Measurements from ENCODE around the gene CRB1.
"Not testable (repeated sequence)": the region's sequence is repeated elsewhere in the genome, so short reads cannot be mapped to it uniquely, and the experiment has no call there.

CRB1 gene

DNA sequence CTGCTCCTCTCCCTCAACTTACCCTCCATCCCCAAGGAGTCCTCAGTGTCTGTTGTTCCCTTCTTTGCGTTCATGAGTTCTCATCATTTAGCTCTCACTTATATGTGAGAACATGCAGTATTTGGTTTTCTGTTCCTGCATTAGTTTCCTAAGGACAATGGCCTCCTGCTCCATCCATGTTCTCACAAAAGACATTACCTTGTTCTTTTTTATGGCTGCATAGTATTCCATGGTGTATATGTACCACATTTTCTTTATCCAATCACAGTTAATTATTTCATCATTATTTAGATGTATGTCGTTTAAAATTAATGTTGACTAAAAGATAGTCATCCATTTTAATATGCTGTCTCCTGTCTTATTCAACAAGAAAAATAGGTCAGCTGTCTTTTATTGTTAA, 134.1 kb downstream of the CRB1 start:
- no peak for DNase-seq

DNA sequence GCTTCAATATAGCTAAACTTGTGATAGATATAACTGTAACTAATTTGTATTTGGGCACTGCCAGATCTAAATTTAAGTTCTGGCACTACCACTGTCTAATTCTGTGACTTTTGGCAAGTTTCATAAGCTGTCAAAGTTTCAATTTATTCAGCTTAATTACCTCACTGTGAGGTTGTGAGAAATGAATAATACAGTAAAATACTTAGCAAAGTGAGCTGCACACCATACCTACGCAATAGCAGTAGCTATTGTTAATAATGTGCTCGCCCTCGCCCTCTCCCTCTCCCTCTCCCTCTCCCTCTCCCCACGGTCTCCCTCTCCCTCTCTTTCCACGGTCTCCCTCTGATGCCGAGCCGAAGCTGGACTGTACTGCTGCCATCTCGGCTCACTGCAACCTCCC, 136.7 kb downstream of the CRB1 start:
- not testable (repeated sequence) for DNase-seq

DNA sequence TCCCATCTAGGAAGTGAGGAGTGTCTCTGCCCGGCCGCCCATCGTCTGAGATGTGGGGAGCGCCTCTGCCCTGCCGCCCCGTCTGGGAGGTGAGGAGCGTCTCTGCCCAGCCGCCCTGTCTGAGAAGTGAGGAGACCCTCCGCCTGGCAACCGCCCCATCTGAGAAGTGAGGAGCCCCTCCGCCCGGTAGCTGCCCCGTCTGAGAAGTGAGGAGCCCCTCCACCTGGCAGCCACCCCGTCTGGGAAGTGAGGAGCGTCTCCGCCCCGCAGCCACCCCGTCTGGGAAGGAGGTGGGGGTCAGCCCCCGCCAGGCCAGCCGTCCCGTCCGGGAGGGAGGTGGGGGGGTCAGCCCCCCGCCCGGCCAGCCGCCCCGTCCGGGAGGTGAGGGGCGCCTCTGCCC, 137.6 kb downstream of the CRB1 start:
- DNase-seq, result not testable (repeated sequence)

DNA sequence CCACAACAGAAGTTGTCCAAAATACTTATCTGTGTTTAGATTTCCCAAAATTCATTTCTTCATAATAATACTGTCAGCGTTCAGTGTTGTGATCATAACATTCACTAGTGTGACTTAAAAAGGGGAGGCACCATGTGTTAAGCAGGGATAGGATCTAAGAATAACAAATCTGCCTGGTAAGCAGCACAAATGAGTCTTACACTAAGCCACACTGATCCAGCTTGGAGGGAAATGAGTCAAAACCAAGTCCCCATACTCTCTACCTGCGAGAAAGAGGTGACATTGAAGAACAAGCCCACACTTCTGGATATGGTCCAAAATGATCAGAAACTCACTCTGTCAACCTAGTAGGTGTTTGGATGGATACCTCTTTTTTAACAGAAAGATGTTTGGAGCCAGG, 145.5 kb downstream of the CRB1 start:
- no peak for DNase-seq

DNA sequence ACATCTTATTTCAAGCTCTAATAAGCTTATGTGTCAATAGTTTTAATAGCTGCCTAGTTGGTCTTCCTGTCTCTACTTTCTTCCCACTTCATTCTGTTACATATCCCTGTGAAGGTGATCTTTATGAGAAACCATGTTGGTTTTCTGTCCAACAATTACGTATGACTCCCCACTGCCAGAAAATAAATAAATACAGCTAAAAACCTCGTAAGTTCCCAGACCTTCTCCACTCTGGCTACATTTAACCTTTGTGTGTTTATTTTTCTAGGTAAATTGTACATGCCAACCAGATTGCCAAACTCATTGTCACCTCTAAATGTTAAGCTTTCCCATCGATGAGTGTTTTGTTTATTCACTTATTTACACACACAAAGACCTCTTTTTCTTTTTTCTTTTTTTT, 147.2 kb downstream of the CRB1 start:
- no peak for DNase-seq

DNA sequence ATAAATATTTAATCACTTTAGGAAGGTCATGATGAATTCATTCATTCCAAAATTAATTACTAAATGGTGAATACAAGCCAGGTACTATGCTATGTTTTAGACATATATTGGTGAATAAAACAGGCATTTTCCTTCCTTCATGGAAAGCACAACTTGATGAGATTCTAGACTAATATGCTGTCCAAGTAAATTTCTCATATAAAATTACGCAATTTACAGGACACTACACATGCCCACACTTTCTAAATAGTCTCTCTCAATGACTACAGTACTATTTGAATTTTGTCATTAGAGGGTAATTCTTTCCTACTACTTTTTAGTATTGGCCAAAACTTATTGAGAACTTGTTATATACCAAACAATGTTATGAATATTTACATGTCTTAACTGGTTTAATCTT, 150.6 kb downstream of the CRB1 start:
- DNase-seq, result no peak

DNA sequence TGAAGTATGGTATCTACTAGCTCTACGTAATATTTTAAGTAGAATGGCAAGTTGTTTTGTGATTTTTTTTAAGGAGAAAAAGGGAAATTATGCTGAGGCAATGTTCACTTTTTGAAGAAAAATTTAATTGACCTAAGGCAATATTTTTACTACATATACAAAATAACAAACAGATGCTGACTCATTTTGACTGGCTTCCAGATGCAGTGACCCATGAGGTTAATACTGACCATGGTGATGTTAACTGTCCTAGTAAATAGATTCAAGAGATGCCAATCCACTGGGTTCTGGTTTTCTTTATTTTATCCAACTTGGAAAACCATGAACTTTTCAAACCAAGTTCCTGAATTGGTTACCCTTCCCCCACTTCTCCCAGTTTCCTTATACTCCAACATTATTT, 154.9 kb downstream of the CRB1 start:
- DNase-seq, result no peak

DNA sequence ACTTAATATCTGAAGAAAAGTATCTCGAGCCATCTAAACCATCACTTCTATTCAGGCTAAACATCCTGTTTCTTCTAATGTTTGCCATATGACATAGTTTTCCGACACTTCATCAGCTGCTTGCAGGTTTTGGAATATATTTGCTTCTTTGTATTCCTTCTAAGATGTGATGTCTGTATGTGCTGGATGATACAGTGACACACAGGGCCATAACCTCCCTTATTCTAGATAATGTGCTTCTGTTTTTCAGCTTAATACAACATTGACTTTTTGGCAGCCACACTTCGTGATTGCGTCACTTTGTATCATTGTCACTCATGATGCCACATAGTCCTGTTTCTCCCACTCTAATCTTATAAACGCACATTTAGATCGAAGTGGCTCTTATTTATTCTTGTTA, 156.3 kb downstream of the CRB1 start:
- no peak for DNase-seq

DNA sequence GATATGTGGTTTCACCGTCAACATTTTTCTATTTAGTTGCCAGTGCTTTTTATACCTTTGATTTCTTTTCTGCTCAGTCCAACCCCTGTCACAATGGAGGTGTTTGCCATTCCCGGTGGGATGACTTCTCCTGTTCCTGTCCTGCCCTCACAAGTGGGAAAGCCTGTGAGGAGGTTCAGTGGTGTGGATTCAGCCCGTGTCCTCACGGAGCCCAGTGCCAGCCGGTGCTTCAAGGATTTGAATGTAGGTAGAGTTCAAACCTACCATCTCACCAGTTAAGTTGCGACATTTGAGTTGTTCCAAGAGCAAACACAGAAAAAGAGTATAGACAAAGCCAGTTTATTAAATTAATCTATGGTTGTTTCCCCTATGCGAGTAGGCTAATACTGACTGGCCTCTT, 161.3 kb downstream of the CRB1 start:
- DNase-seq, result no peak

DNA sequence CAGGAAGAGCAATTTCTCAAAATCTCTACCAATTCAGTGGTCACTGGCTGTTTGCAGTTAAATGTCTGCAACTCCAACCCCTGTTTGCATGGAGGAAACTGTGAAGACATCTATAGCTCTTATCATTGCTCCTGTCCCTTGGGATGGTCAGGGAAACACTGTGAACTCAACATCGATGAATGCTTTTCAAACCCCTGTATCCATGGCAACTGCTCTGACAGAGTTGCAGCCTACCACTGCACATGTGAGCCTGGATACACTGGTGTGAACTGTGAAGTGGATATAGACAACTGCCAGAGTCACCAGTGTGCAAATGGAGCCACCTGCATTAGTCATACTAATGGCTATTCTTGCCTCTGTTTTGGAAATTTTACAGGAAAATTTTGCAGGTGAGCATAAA, 167.2 kb downstream of the CRB1 start:
- no peak for DNase-seq

DNA sequence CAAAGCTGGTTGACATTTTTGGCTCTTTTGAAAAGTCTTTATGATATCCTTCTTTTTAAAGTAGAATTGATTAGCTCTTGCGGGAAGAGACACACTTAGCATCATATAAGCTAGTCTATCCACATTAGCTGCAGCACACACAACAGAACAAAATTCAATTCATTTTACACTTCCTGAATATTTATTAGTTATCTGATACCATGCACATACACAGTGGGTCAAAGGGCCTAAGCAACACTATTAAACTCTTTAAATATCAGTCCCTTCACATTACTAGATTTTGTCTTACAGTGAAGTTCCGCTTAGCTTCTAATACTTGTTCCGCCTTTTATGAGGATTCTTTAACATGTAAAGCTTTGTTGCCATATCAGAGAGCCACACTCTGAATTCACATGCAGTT, 169.5 kb downstream of the CRB1 start:
- no peak for DNase-seq

DNA sequence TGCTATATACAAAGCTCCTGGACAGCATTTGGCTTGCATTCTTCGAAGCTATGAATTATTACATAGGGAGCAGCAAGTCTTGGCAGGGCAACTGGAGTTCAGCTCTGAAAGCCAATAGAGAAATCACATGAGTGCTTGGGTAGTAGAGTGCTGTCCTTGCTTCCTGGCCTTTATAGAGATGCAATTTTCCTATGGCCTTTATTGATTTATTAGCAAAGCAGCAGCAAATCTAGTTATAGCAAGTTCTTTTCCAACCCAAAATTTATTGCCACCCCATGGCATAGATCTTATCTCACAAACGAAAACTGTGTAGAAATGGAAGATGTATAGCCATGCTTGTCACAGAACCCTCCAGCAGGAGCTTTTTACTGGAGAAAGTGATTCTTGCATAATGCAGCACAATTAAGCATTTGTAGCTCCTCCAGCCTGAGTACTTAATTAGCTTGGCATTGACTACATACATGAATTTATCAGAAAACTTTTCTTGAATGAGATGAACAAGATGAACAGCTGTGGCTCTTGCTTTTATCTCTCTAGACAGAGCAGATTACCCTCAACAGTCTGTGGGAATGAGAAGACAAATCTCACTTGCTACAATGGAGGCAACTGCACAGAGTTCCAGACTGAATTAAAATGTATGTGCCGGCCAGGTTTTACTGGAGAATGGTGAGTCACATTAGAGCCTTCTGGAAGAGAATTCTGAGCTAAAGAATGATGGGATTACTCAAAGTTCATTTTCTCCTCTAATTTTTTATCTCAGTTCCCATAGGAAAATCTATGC, 170.1 kb downstream of the CRB1 start:
- no peak for DNase-seq

DNA sequence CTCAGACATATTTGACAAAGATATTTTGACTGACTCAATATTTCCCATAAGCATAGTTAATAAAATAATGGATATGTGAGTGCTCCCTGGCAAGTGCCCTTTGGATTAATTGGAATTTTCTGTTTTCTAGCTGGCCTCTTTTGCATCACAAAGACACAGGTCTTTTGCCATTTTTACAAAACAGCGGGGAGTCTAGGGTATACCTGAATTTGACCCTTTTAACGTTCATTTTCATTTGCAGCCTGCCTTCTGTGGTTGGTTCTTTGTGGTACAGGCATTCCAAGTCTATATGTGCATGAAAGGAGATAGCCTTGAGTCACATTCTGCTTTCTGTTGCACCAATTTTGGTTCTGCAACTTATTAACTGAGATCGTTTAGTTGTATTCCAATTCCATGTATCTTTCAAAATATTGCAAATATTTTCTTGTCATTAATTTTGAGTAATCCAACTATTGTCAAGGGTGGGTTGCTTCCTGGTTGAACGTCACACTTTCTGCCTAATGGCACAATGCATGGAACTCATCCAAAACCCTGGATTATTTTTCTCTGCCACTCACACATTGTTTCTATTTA, 171.7 kb downstream of the CRB1 start:
- DNase-seq, result no peak

DNA sequence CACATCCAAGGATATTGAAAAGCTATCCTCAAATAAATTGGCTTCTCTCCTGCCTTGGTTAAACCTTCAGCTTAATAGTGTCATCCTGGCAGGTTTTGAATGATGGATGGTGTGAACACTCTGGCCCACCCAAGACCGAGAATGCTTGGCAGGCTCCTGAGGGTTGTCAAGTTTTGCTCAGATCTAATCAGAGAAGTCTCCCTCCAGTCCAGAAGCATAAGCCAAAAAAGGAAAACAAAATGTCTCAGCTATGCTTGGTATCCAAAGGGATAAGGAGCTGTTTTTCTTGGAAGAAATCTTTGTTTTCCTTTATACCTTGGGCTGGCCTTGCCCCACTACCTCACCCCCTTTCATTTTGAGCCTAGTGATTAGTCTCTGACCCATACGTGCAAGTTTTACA, 172.7 kb downstream of the CRB1 start:
- no peak for DNase-seq

DNA sequence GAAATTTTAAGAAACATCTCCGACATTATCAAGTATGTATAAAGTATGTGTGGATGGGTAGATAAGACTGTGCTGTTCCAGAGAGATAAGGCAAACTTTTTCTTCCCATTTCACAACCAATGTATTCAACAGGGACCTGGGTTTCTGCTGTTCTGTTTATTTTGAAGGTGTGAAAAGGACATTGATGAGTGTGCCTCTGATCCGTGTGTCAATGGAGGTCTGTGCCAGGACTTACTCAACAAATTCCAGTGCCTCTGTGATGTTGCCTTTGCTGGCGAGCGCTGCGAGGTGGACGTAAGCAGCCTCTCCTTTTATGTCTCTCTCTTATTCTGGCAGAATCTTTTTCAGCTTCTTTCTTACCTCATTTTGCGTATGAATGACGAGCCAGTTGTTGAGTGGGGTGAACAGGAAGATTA, 174.0 kb downstream of the CRB1 start:
- DNase-seq, result no peak

DNA sequence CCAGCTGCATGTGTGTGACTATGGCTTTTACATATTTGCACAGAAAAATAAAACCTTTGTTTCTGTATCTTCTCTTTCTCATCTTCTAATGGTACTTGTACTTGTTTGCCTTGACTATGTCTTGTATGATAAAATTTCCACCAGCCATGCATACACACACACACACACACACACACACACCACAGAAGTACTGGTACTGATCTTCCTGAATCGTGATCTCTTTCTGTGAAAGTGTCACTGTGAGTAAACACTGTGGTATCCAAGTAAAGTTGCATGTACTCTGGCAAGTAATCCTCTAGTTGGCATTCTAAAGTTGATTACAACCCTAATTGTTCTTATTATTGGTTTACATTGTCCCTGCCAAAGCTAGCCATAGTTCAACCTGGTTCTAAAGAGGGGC, 176.7 kb downstream of the CRB1 start:
- DNase-seq, result no peak

DNA sequence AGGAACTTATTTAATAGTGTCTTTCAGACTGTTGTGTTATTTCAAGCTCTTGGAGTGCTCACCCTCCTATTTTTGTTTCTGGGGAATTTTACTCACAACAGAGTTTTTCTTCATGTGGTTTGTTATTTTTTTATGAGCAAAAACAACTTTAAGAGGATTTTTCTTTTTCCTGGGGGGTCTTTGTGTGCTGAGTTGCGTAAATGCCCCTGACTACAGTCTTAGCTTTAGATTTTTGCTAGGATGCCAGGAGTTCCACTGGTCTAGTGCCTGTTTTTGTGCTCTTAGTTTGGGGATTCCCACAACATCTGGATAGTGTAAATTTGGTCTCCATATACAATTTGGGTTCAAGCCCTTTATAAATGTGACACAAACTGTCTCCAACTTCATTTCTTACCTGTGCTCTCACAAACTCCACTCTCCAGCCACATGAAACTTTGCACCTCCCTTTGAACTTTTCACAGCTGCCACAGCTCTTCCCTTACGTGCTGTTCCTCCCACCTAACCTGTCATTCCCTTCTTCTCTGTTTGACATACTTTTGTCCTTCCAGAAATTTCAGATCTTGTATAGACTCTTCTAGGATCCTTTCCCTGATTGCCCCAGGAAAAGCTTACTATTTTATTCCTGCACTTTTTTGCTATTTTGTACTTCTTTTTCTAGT, 180.2 kb downstream of the CRB1 start:
- DNase-seq, result no peak

DNA sequence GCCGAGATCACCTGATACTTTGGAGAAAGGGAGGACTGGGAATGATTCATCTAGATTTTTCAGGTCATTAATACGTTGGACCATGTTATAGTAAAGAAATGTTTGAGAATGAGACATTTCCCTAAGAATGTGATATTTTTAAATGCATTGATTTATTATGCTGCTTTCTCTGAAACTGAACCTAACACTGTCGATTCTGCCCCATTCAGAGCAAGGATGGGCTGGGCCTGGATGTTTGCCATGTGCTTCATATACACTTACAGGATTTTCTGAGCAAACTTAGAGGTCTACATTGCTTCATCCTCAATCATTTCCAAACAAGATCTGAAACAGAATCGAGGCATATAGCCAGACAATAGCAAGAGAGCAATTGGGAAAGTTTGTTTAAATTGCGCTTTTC, 183.3 kb downstream of the CRB1 start:
- no peak for DNase-seq

DNA sequence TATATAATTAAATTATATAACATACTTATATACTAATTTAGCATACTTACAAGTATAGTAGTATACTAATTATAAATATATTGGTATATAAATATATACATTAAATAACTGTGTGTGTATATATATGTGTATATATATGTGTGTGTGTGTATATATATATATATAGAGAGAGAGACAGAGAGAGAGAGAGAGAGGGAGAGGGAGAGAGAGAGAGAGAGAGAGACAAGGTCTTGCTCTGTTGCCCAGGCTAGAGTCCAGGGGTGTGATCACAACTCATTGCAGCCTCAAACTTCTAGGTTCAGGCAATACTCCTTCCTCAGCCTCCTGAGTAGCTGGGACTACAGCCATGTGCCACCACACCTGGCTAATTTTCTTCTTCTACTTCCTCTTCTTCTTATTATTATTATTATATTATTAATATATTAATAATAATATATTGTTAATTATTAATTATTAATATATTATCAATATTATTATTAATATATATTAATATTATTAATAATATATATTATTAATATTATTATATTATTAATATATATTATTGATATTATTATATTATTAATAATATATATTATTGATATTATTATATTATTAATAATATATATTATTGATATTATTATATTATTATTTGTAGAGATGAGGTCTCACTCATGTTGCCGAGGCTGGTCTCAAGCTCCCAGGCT, 185.5 kb downstream of the CRB1 start:
- DNase-seq, result no peak

DNA sequence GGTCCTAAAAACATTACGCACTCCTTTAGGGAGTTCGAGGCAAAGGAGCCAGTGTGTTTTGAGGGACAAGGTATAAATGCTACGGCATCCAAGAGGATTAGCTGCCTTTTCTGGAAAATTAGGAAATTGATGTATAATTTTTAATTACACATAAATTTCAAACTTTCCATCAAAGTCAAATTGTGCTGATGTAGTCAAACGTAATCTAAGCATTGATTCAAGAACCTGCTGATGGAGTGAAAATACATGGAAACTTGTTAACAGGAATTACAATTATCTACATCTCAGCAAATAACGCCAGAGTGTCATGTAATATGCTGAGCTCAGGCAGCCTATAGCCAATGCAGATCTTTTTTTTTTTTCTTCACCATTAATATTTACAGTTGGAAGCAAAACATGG, 194.5 kb downstream of the CRB1 start:
- no peak for DNase-seq

DNA sequence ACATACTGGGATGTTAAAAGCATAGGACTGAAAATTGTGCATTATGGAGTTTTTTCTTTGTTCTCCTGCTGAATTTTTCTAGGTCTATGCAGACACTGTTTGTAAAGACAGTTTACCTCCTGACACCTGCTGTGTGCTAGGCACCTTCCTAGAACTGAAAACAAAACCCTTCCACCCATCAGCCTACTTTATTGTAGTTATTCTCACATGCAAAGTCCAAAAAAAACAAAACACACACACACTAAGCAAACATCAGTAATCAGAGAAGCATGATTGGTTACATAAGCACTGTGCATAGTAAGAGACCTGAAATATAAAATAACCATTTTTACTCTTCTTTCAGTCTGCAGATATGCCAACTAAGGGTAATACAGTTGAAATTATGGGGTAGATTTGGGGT, 195.1 kb downstream of the CRB1 start:
- DNase-seq, result no peak

DNA sequence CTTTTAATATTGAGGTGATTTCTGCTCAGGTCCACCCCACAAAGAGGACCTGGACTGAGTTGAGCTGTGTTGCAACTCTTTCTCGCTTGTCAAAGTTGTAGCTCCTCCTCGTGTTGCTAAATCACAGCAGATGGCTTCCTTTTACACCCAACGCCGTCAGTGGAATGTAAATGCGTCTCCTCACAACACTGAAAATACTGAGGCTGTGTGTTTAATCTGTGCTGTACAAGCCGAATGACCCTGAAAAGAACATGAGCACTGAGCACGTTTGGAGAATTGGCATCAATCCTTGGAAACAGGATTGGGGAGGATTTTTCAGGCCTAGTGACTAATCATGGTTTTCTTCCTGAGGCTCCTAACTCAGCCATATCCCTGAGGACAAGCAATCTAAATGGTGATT, 196.0 kb downstream of the CRB1 start:
- DNase-seq, result no peak

DNA sequence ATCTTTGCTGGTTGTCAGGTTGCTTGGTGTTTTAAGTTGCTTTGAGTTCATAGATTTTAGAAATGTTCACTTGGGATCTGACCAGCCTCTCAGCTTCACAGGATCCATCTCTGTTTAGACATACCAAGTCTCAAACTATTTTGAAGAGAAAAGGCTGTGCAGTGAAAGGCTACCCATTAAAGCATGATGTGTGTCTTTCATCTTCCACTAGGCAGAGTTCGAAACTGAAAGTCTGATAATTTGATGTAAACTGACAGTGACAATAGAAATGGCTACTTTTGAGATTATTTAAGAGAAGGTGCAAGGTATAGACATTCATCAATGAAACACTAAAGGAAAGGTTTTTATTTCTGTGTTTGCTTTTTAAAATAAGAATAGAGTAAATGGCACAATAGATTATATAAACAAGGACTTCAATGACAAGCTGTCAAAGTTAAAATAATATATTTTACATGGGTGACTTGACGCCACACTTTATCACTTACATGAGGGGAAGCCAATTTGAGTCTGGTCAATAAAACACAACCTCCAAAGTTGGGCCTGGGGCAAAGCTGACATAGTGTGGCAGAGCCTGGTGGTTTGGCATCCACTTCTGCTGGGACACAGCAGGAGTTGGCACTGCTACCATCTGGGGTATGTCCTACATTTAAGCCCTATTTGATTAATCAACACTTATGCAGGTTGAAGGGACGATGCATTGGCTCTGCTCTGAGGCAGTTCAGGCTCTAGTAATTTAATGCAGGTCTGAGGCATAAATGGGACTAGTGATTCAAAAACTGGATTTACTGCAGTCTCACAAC, 197.7 kb downstream of the CRB1 start:
- no peak for DNase-seq

Data from activated CD4-positive, alpha-beta T cell treated with anti-CD3 and anti-CD28 coated beads for 4 hours (primary cell).